GM21786 (cell line): Measurements from ENCODE around the gene OR10A3.
A peak's percentile ranks its signal among the peaks of the same experiment; 100 is the strongest.

Source experiments
- ATAC-seq: cut with Tn5 transposase; IDR thresholded peaks from one replicate; pipeline ENCODE4 v1.9.1; 2021; ENCODE audit not compliant: unreplicated experiment

The OR10A3 gene

GRCh38 chr11:7941608-7942007, at the start of gene OR10A3:
Gene OR10A3 (minus strand): TSS chr11:7941708. CDS start chr11:7939520, 2,188 bp downstream.
- no peak for ATAC-seq

GRCh38 chr11:7987560-7987883, 46.0 kb upstream of the OR10A3 start:
- ATAC-seq: peak; percentile 2

- peak; percentile 92 for ATAC-seq
Observed at GRCh38 chr11:7986768-7987559, 45.5 kb upstream of the OR10A3 start, which contains the start of gene EIF3F. Gene EIF3F (plus strand): TSS chr11:7987337. CDS start chr11:7987353, 16 bp downstream.

- no peak for ATAC-seq
Observed at GRCh38 chr11:7983832-7984590, 42.5 kb upstream of the OR10A3 start.

GRCh38 chr11:7982582-7983119, 41.1 kb upstream of the OR10A3 start:
- ATAC-seq: peak; percentile 48

- no peak for ATAC-seq
Observed at GRCh38 chr11:7981619-7982157, 40.2 kb upstream of the OR10A3 start.

GRCh38 chr11:7977232-7977917, 35.9 kb upstream of the OR10A3 start:
- ATAC-seq: no peak

GRCh38 chr11:7974668-7975067, 33.2 kb upstream of the OR10A3 start:
- no peak for ATAC-seq

GRCh38 chr11:7973011-7973410, 31.5 kb upstream of the OR10A3 start:
- ATAC-seq: no peak

- no peak for ATAC-seq
Observed at GRCh38 chr11:7971846-7972245, 30.3 kb upstream of the OR10A3 start.

- ATAC-seq: no peak
Observed at GRCh38 chr11:7969756-7970646, 28.5 kb upstream of the OR10A3 start.

- ATAC-seq: no peak
Observed at GRCh38 chr11:7968686-7969085, 27.2 kb upstream of the OR10A3 start.

GRCh38 chr11:7967826-7968225, 26.3 kb upstream of the OR10A3 start:
- ATAC-seq: no peak

- ATAC-seq: no peak
Observed at GRCh38 chr11:7967097-7967496, 25.6 kb upstream of the OR10A3 start.

GRCh38 chr11:7965386-7965785, 23.9 kb upstream of the OR10A3 start, which contains the start of gene NLRP10:
Gene NLRP10 (minus strand): TSS chr11:7965447. CDS start chr11:7963495, 1,952 bp downstream.
- ATAC-seq: no peak

GRCh38 chr11:7964873-7965272, 23.4 kb upstream of the OR10A3 start:
- no peak for ATAC-seq

- no peak for ATAC-seq
Observed at GRCh38 chr11:7964261-7964660, 22.8 kb upstream of the OR10A3 start.

GRCh38 chr11:7955191-7955590, 13.7 kb upstream of the OR10A3 start:
- no peak for ATAC-seq

GRCh38 chr11:7949934-7950333, 8.4 kb upstream of the OR10A3 start:
- ATAC-seq: no peak

GRCh38 chr11:7944123-7944522, 2.6 kb upstream of the OR10A3 start:
- ATAC-seq: no peak
